Middle frontal gyrus (tissue), 1 donor: ENCODE measurements around the gene B4GALT3.

Experiments
- DNase-seq: peaks from one replicate; pipeline ENCODE4 v3.0.0-alpha.2; 2015; ENCODE audit warnings: low spot score; ENCODE audit errors: extremely low spot score

Gene B4GALT3

GRCh38 chr1:161163793-161164192, 13.5 kb downstream of the B4GALT3 start:
- DNase-seq: no peak

DNA sequence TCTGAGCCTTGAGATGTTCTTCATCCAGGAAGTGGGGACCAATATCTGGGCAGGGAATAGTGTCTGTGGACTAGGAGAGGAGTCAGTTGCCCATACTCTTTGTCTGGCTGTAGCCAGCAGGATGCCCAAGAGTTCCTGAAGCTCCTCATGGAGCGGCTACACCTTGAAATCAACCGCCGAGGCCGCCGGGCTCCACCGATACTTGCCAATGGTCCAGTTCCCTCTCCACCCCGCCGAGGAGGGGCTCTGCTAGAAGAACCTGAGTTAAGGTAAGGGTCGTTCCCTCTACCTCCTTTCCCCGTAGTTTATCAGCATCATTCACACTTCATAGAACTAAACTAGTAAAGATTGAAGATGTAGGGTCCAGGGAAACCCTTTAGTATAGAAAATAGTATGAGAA, 14.5 kb downstream of the B4GALT3 start:
- no peak for DNase-seq

DNA sequence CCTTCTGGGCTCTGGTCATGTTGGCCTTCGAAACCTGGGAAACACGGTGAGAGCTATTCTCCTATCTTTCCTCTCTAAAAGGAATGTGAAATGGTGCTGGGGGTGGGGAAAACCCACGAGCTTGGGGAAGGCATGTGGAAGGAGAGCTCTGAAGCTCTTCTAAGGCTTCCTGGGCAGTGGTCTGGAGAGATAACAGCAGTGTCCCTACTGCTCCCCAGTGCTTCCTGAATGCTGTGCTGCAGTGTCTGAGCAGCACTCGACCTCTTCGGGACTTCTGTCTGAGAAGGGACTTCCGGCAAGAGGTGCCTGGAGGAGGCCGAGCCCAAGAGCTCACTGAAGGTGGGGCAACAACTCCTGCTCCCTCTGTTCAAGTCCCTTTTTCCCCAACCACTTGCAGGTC, 15.3 kb downstream of the B4GALT3 start:
- DNase-seq: no peak

DNA sequence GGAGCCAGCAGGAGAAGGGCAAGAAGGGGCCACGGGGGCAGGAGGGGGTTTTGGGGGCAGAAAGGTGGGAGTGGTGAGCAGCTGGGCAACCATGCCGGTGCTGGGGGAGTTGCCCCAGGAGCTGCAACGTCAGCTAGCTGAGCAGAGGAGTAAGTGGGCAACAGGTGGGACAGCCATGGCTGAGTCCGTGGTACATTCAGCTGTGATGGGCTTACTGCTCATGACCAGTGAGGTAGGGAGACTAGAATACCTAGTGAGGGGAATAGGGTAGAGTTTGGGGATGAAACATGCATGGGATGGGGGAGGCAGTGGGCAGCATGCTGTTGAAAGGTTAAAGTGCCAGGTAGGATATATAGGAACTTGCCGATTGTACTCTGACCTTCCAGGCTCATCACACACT, 15.7 kb downstream of the B4GALT3 start:
- no peak for DNase-seq

GRCh38 chr1:161160671-161161145, 16.6 kb downstream of the B4GALT3 start:
- no peak for DNase-seq

DNA sequence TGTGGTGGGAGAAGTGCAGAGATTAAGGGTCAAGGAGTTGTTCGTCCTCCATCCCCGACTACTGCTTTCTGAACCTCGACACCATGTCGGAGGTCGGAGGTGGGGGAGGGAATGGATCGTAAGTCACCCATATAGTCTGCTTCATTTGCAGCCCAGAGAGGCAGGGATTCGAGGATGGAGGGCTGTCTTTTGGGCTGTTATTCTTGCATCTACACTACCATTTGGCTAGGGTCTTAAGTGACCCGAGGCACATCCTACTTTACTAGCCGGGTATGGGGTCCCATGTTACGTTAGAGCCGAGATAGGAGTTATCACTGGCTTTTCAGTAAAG, 17.4 kb downstream of the B4GALT3 start:
- no peak for DNase-seq

DNA sequence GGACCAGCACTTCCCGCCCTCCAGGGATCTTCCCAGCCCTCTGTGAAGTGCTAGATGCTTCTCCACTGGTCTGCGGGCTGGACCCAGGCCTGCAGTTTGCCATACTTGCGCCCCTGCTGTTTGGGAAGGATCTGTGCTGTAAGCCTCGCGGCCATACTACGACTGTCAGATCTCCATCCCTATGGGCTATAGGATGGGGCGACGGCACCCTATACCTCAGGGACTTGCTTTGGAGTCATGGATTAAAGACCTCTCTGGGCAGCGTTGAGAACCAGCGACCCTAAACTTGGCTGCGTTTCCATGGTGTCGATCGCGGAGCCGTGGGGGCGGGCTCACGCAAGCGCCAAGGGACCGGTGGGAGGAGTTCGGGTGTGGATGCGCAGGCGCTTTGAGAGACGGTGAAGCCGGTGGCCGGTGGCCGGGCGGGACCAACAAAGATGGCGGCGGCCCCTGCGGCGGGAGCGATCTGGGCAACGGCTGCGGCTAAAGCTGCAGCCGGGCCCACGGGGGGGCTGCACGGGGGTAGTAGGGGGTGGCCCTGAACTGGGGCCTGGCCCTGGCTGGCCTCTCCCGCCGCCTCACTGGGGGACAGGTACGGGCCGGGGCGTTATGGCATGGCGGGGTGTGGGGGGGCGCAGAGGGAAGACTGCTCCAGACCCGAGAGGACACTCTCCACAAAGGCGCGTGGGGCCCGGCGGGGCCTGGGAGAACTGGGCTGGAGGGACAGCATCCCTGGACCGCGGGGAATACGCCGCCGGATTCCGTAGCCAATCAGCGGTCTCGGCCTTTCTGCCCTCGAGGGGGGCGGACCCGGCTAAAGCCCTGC, 18.0 kb downstream of the B4GALT3 start, which contains the start of gene USP21:
USP21 (plus strand) TSS at position 414 of the 826 bp plus-strand sequence. CDS start 1,141 bp downstream, outside the sequence.
- peak; percentile 94 for DNase-seq

DNA sequence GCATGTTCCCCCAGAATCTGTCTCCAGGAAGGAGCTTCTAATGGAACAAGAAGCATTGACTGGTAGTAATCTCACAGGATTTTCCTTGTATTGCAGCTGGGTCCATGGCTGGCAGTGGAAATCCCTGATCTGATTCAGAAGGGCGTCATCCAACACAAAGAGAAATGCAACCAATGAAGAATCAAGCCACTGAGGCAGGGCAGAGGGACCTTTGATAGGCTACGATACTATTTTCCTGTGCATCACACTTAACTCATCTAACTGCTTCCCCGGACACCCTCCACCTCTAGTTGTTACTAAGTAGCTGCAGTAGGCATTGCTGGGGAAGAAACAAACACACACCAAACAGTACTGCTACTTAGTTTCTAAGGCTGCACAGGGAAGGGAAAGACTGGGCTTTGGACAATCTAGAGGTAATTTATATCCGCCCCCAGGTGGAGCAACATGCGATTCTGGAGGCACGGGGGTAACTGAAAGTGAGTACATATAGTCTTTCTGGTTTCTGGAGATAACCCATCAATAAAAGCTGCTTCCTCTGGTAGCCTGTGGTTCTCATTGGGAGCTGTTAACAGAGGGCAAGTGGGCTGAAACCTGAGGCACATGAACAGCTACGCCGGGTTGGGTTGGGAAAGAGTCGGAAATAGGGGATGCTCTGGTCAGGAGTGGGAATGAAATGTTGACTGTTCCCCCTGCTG, 18.8 kb downstream of the B4GALT3 start:
- DNase-seq: no peak

DNA sequence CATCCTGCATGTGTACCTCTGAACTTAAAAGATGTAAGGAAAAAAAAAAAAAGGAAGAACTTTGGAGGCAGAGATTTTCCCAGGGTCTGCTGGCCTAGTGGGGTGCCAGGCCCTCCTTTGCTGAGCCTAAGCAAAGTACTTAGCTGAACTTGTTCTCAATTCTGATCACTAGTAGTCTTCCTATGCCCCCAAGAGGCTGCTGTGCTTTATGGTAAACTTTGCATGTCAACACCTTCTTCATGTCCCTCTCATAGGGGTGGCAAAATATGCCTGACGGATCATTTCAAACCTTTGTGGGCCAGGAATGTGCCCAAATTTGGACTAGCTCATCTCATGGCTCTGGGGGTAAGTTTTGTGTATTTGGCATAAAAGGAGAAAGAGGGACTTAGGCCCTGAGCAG, 19.4 kb downstream of the B4GALT3 start:
- no peak for DNase-seq

DNA sequence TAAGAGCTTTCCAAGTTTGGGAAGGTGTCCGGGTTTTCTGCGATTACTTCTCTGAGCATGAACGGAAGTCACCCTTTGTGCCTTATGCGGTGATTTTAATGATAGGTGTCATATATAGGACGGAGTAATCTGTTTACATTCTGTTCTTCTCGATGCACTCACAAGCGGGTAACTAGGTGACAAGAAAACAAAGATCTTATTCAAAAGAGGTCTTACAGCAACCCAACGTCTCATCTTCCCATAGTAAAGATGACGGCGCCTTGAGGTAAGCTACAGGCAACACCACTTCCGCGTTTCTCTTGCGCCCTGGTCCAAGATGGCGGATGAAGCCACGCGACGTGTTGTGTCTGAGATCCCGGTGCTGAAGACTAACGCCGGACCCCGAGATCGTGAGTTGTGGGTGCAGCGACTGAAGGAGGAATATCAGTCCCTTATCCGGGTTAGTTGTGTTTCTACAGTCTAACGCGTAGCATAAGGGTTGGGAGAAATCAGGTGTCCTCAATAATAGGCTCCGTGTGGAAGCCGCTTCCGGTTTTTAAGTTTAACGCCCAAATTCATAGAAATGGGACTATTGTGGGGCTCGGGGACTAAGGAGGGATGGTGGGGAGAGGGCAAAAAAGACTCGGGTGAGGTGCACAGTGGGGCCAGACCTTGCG, 23.5 kb downstream of the B4GALT3 start, which contains the start of gene UFC1:
UFC1 (plus strand) TSS at position 297 of the 656 bp plus-strand sequence; CDS start at position 317, 20 bp downstream.
- DNase-seq: peak; percentile 83

DNA sequence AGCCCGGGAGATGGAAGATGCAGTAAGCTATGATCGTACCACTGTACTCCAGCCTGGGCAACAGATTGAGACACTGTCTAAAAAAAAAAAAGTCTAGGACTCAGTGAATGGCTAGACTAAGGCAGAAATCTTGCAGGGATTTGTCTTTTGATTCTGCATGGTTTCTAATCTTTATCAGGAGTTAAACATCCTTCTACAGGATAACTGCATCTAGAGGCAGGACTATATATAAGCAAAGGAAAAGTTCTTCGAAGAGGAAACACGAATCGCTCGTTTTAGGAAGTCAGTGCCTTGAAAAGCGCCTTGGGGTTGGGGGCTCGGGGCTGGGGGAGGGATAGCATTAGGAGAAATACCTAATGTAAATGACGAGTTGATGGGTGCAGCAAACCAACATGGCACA, 24.1 kb downstream of the B4GALT3 start:
- DNase-seq: no peak

DNA sequence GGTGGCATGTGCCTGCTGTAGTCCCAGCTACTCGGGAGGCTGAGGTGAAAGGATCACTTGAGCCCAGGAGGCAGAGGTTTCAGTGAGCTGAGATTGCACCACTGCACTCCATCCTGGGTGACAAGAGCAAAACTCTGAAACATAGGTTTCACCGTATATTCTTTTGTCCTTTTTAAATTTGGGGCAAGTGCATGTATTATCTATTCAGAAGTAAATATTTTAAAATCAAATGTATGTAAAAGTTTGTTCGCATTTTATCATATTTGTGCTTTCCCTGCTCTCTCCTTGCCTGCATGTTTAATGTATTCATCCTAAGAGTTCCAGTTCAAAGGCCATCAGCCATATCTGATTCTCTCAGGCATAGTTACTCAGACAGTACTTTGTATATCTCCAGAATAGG, 31.5 kb downstream of the B4GALT3 start:
- no peak for DNase-seq

- no peak for DNase-seq
Measured at GRCh38 chr1:161140755-161141400, 36.4 kb downstream of the B4GALT3 start.

- no peak for DNase-seq
Measured at GRCh38 chr1:161139766-161140165, 37.5 kb downstream of the B4GALT3 start.

DNA sequence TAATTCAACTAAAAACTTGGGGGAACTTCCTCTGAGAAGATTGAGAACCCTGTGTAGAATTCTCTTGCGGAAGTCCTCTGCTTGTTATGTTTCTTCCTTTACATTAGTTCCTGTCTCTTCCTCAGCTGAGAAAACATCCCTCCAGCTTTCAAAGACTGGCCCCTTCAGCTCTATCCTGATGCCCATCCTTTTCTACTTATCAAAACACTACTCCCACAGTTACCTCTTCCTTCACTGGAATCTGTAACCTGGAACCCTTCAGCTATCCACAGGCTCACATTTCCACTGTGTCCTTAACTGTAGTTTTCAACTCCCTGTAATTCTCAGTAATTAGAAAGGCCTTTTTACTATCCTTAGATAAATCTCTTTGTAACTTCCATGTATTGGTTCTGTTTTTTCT, 38.9 kb downstream of the B4GALT3 start:
- no peak for DNase-seq

DNA sequence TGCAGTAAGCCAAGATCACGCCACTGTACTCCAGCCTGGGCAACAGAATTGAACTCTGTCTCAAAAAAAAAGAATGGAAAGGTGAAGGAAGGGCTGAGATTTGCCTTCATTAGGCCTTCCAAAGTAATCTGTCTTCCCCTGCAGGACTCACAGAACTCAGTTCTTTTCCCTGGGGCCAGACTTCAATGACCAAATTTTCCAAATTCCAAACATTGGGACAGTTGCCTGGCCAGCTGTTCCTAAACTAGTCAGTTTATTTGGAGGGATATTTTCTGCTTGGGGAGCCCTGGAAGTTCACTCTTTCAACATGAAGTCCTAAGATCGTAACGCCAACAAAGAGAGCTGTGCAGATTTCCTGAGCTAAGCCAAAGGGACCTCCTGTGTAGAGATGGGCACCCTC, 39.4 kb downstream of the B4GALT3 start:
- DNase-seq: no peak

GRCh38 chr1:161133220-161133740, 44.0 kb downstream of the B4GALT3 start:
- no peak for DNase-seq

DNA sequence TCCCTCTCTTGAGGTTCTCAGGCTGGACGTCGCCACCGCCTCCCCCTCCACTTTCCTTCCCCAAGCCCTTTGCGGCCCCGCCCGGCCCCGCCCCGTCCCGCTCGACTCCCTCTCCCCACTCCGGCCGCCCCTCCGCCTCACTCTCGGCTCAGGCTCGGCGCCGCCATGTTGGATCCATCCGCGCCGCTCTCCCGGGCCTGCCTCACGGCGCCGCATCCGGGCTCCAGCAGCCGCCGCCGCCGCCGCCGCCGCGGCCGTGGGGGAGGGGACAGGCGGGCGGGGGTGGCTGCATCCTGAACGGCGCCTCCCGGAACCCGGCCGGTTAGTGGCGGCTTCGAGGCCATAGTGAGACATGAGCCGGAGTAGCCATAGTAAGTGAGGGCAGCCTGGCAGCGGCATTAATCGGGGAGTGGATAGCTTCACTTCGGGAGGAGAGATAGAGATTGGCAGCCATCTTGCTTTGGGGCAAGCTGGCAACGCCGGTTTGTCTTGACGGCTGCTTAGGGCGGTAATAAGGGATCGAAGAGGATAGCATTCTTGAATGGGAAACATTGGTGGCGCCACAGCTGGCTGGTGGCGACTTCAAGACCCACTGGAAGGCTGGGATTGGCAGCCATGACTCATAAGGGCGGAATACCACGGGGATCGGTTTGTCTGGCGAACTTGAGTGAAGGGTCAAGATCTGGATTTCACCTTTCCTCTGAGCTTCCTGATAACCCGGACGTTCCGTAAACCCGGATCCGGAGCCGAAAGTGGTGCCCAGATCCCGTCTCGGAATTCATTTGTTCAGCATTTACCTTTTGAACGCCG, 44.7 kb downstream of the B4GALT3 start, which contains the start of gene DEDD:
DEDD (minus strand) TSS at position 258 of the 810 bp plus-strand sequence. CDS start 8,205 bp downstream, outside the sequence.
- peak; percentile 92 for DNase-seq

DNA sequence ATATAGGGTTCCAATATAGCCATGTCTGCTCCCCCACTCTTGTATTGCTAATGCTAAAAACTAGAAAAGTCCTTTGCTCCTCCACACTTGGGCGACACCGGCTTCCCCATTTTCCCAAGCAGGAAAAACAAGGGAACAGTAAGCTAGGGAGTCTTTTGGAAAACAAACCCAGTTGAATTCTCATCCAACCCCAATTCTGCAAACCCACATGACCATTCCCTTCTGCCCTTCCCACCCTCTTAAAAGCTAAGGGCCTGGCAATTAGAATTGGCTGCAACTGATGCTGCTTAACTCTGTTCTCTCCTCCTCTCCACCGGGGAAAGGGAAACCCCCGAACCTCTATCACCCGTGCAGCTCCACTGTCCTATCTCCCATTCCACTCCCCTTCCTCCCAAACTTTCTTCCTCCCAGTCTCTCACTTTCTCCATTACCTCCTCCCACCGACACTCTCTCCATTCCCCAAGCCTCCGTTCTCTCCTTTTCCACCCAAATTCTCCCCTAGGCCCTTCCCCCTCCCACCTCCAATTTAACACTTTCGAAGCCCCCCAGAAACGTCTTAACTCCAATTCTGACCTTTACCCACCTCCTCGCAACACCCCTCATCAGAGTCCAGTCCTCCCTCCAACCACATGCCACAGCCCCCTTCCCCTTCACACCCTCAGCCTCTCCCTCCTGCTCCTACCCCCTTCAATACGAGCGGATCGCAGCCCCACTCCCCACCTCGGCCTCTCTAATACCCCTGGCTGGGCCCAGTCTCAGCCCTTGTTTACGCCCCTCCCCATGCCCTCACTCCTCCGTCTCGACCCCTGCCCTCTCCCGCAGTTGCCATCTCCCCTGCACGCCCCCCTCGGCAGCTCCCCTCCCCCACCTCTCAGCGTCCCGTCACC, 45.5 kb downstream of the B4GALT3 start:
- DNase-seq: no peak
